C4-2B (cell line): ENCODE data around the gene FAM13A.

ENCODE experiments used
- CTCF ChIP-seq: fragments of 450-650 bp; conservative IDR thresholded peaks from 2 replicates; pipeline ENCODE4 v1.5.1; 2017; ENCODE audit warnings: mild to moderate bottlenecking
- ZFX ChIP-seq: fragments of 450-650 bp; IDR thresholded peaks from 2 replicates; pipeline ENCODE4 v1.6.1; 2017

- TF ChIP-seq CTCF (no peak), ZFX (no peak)
These were observed 59.0 kb downstream of the FAM13A start for GRCh38 chr4:88998001-88998400.
